ENCODE measurements around the gene LUM.

The LUM gene

DNA sequence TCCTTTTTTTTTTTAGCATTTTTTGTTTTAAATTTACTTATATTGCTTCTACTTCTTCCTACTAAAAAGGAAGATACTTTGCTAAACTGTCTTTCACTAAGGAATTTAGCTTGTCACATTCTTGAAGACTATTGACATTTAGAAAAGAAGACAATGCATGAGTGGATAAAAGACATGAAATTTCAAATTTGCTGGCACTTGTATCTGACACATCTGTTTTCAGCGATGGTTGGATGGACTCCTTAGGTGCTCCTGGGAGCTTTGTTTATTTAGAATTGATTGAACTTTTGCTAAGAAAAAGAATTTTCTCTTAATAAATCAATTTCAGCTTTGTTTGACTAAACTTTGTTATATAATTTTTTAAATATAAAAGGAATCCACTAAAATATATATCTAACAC, 50.2 kb downstream of the LUM start:
- Histone ChIP-seq H3K27ac (ENCODE audit: low read depth, low read length) (no peak overlapping the region), H3K36me3 (ENCODE audit: control insufficient read depth, insufficient read depth, low read length) (no peaks in the 10 kb centered on the region), H3K9ac (ENCODE audit: low read length) (no peak overlapping the region), H3K4me3 (ENCODE audit: low read length) (no peak overlapping the region), H3K27me3 (ENCODE audit: control insufficient read depth, insufficient read depth, low read length) (no peaks in the 10 kb centered on the region), H3K4me1 (ENCODE audit: control insufficient read depth, insufficient read depth, low read length) (peaks cover 3% of the 10 kb centered on the region)

DNA sequence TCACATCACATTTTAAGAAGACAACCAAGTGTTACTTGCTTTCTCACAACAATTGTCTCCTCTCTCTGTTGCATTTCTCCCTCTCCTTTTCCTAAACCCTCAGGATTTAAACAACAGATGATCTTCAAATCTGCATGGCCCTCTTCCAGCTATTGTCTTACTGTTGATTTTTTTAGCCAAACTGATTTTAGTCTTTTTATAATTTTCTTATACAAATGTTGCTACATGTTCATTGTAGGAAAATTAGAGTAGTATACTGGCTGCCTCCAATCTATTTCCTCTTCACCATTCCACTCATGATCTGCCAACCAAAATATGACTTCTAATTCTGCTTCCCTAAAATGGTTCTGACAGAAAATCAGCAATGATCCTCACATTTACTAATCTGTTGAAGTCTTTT, 52.1 kb downstream of the LUM start:
- Histone ChIP-seq H3K4me1 (ENCODE audit: control insufficient read depth, insufficient read depth, low read length) (no peaks in the 10 kb centered on the region), H3K4me3 (ENCODE audit: low read length) (no peak overlapping the region), H3K9ac (ENCODE audit: low read length) (no peak overlapping the region), H3K27me3 (ENCODE audit: control insufficient read depth, insufficient read depth, low read length) (no peaks in the 10 kb centered on the region), H3K36me3 (ENCODE audit: control insufficient read depth, insufficient read depth, low read length) (no peaks in the 10 kb centered on the region), H3K27ac (ENCODE audit: low read depth, low read length) (no peak overlapping the region)

DNA sequence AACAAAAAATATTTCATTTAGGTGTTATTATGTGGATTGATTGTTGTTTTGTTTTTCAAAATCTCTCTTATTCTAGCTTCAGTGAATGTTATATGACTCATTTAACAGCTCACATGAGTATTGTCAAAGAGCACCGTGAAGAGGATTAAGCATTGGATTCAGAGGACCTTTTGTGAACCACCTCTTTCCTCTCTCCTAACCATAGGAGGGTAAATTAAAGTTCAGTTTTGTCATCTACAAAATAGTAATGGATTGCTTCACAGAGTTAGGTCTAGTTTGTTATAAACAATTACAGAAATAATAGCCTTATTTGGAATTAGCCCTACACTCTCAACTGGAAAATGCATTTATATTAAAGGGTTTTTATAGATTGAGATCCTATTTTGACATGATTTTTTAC, 52.5 kb downstream of the LUM start:
- no peaks in the 10 kb centered on the region for H3K27me3 ChIP-seq (ENCODE audit: control insufficient read depth, insufficient read depth, low read length)
- no peak overlapping the region for H3K4me3 ChIP-seq (ENCODE audit: low read length)
- no peaks in the 10 kb centered on the region for H3K4me1 ChIP-seq (ENCODE audit: control insufficient read depth, insufficient read depth, low read length)
- no peak overlapping the region for H3K27ac ChIP-seq (ENCODE audit: low read depth, low read length)
- no peak overlapping the region for H3K9ac ChIP-seq (ENCODE audit: low read length)
- no peaks in the 10 kb centered on the region for H3K36me3 ChIP-seq (ENCODE audit: control insufficient read depth, insufficient read depth, low read length)

DNA sequence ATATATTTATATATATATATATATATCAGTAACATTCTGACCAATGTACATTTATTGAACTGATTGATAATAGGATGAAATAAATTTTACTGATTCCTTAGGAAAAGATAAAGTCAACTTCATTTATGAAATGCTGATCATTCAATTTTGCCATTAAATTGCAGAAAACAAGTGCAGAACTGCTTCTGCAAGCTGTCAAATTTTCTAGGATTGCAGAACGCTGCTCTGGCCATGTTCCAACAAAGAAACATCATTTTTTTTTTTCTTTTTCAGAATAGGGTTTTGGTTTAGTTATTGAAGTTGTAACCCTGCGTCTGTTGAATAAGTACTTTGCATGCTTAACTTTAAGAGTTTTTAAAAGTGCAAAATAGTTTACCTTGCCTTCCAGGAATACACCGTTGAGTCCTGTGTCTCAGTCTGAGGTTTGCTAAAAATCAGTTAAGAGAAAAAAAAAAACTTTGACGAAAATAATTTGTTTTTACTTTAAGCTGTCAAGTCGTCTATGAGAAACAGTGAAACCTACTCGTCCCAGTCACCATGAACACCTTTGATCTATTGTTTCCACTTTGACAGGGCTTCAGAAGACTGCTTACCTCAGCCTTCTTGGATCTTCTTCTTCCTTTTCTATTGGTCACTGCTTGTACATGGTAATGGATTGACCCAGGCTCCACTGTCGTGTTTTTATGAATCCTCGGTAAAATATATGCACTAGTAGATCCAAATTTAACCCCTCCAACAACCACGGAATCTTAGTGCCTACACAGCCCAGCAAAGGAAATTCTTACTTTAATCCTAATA, 53.7 kb downstream of the LUM start, which contains the start of gene KERA:
Gene KERA (minus strand): TSS at position 657 of the 798 bp plus-strand sequence. CDS start 1,743 bp downstream, outside the sequence.
- H3K27ac ChIP-seq (ENCODE audit: low read depth, low read length): no peak within 1 kb of the TSS
- no peaks in the 10 kb centered on the region for H3K27me3 ChIP-seq (ENCODE audit: control insufficient read depth, insufficient read depth, low read length)
- no peak within 1 kb of the TSS for H3K9ac ChIP-seq (ENCODE audit: low read length)
- H3K4me3 ChIP-seq (ENCODE audit: low read length): no peak within 1 kb of the TSS
- no peaks in the 10 kb centered on the region for H3K4me1 ChIP-seq (ENCODE audit: control insufficient read depth, insufficient read depth, low read length)
- no peaks in the 10 kb centered on the region for H3K36me3 ChIP-seq (ENCODE audit: control insufficient read depth, insufficient read depth, low read length)

DNA sequence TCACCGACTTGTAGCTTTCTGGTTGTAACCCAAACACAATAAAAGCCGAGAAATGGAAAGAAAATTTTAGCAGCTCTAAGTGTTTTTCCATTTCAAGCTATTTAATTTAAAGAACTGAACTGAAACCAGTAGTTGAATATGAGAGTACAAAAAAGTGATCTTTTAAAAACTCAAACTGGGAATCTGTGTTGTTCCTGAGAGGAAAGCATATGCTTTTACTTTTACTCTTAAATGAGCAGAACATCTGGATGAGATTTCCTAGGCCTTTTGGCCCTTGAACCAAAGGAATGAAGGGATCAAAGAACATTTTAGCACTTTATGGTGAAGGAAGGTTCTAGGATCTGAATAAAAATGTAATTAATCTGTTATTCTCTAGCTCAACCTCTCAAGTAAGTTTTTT, 54.8 kb downstream of the LUM start:
- H3K4me3 ChIP-seq (ENCODE audit: low read length): no peak overlapping the region
- no peaks in the 10 kb centered on the region for H3K4me1 ChIP-seq (ENCODE audit: control insufficient read depth, insufficient read depth, low read length)
- no peak overlapping the region for H3K27ac ChIP-seq (ENCODE audit: low read depth, low read length)
- no peaks in the 10 kb centered on the region for H3K36me3 ChIP-seq (ENCODE audit: control insufficient read depth, insufficient read depth, low read length)
- no peak overlapping the region for H3K9ac ChIP-seq (ENCODE audit: low read length)
- no peaks in the 10 kb centered on the region for H3K27me3 ChIP-seq (ENCODE audit: control insufficient read depth, insufficient read depth, low read length)

DNA sequence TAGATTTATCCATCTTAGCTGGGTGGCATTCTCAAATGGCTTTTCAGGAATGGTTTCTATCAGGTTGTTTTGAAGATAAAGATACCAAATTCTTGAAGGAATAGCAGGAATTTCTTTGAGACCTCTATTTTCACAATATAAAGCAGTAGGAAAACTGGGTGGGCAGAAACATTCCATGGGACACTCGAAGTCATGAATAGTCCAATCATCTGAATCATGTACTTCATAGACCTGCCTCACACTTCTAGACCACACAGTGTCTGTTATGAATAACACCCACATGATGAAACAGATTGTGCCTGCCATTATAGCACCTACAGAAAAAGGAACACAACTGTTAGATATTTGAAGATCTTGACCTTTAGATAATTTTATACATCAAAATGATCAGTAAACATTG, 55.3 kb downstream of the LUM start:
- Histone ChIP-seq H3K36me3 (ENCODE audit: control insufficient read depth, insufficient read depth, low read length) (no peaks in the 10 kb centered on the region), H3K27ac (ENCODE audit: low read depth, low read length) (no peak overlapping the region), H3K4me1 (ENCODE audit: control insufficient read depth, insufficient read depth, low read length) (no peaks in the 10 kb centered on the region), H3K4me3 (ENCODE audit: low read length) (no peak overlapping the region), H3K27me3 (ENCODE audit: control insufficient read depth, insufficient read depth, low read length) (no peaks in the 10 kb centered on the region), H3K9ac (ENCODE audit: low read length) (no peak overlapping the region)

DNA sequence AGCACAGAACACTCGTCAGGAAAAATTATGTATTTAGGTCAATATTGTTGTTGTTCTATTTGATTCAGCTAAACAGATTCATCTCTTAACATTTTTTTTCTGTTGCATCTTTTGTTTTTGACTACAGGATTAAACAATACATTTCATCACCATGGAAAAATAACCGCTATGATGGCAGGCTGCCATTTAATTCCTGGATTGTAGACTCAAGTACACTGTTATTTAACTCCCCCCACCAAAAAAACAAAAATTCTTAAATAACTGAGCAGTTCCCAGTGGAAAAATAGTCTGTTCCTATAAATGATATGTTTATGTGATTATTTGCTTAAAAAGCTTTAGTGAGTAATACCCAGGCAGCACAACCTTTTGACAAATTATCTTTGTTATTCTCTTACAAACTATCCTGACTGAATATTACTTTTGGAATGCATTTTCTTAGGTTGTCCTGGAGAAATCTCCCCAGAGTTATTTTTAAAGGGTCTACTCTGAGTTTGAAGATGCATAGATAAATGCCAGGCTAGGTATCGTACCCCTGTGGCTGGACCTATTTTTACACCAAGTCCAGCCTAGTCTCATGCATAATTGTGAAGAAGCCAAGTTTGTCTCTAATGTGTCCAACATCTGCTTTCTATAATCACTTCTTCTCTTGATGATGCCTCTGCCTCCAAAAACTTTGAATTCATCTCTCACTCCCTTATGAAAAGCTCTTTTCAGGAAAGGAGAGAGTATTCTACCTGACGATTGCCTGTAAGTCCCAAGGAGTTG, 57.2 kb downstream of the LUM start:
- Histone ChIP-seq H3K36me3 (ENCODE audit: control insufficient read depth, insufficient read depth, low read length) (no peaks in the 10 kb centered on the region), H3K27ac (ENCODE audit: low read depth, low read length) (peak overlapping the region; percentile 42), H3K4me3 (ENCODE audit: low read length) (no peak overlapping the region), H3K9ac (ENCODE audit: low read length) (no peak overlapping the region), H3K27me3 (ENCODE audit: control insufficient read depth, insufficient read depth, low read length) (no peaks in the 10 kb centered on the region), H3K4me1 (ENCODE audit: control insufficient read depth, insufficient read depth, low read length) (no peaks in the 10 kb centered on the region)

All from rectal smooth muscle tissue (tissue), 1 donor.